ENCODE data around the gene HECW1.

DNA sequence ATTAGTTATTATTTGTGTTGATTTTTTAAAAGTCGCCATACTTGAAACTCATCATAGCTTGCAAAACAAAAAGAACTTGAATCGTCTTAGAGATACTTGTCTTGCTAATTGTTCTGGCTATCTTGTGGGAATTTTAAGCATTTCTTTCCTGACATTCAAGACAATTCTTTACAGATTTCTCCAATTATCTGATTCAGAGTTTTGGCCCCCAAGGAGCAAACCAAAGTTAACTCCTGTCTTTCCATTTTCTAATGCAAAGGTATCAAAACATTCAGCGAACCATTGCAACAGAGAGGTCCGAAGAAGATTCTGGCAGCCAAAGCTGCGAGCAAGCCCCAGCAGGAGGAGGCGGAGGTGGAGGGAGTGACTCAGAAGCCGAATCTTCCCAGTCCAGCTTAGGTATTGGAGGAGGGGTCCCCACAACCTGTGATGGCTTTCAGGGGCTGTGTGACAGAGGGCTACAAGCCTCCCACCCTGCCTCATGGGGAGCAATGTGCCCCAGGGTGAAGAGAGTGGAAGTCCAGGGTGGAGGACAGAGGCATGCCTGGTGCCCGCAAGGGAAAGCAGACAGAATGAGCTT lies 351.0 kb downstream of the HECW1 start:
- TF ChIP-seq POLR2AphosphoS5 (IDR thresholded peaks at IDR 0.05): no peak
- TF ChIP-seq, protein P1, sequence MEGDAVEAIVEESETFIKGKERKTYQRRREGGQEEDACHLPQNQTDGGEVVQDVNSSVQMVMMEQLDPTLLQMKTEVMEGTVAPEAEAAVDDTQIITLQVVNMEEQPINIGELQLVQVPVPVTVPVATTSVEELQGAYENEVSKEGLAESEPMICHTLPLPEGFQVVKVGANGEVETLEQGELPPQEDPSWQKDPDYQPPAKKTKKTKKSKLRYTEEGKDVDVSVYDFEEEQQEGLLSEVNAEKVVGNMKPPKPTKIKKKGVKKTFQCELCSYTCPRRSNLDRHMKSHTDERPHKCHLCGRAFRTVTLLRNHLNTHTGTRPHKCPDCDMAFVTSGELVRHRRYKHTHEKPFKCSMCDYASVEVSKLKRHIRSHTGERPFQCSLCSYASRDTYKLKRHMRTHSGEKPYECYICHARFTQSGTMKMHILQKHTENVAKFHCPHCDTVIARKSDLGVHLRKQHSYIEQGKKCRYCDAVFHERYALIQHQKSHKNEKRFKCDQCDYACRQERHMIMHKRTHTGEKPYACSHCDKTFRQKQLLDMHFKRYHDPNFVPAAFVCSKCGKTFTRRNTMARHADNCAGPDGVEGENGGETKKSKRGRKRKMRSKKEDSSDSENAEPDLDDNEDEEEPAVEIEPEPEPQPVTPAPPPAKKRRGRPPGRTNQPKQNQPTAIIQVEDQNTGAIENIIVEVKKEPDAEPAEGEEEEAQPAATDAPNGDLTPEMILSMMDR (IDR thresholded peaks at IDR 0.05): no peak
- no peak for TF ChIP-seq POLR2A (IDR thresholded peaks at IDR 0.05)

Data from breast epithelium (tissue), 3 donors.